GM21367 (cell line): ENCODE results near the gene JAK2.
"Not testable (repeated sequence)": the region's sequence is repeated elsewhere in the genome, so short reads cannot be mapped to it uniquely, and the experiment has no call there.

Source experiments
- ATAC-seq: cut with Tn5 transposase; IDR thresholded peaks from one replicate; pipeline ENCODE4 v1.9.1; 2021; ENCODE audit not compliant: unreplicated experiment

JAK2 gene

GRCh38 chr9:4980086-4980727 is 4.9 kb upstream of the JAK2 start:
- no peak for ATAC-seq

GRCh38 chr9:4982721-4983482 is 2.2 kb upstream of the JAK2 start:
- no peak for ATAC-seq

- no peak for ATAC-seq
These were observed 1.4 kb upstream of the JAK2 start for GRCh38 chr9:4983601-4984165.

GRCh38 chr9:4984171-4984620 is 876 bp upstream of the JAK2 start:
- peak; percentile 1 for ATAC-seq

- peak; percentile 14 for ATAC-seq
These were observed 554 bp downstream of the JAK2 start for GRCh38 chr9:4985386-4986266.

GRCh38 chr9:4986296-4986695 is 1.2 kb downstream of the JAK2 start:
- no peak for ATAC-seq

GRCh38 chr9:4986783-4987182 is 1.7 kb downstream of the JAK2 start:
- no peak for ATAC-seq

- ATAC-seq, result no peak
These were observed 2.9 kb downstream of the JAK2 start for GRCh38 chr9:4987961-4988421.

- ATAC-seq, result no peak
These were observed 7.8 kb downstream of the JAK2 start for GRCh38 chr9:4992872-4993271.

GRCh38 chr9:4994166-4994890 is 9.3 kb downstream of the JAK2 start:
- ATAC-seq, result no peak

- no peak for ATAC-seq
These were observed 12.1 kb downstream of the JAK2 start for GRCh38 chr9:4997196-4997595.

- no peak for ATAC-seq
These were observed 12.6 kb downstream of the JAK2 start for GRCh38 chr9:4997631-4998030.

GRCh38 chr9:5002811-5003210 is 17.7 kb downstream of the JAK2 start:
- ATAC-seq, result no peak

- ATAC-seq, result no peak
These were observed 19.4 kb downstream of the JAK2 start for GRCh38 chr9:5004481-5004880.

- ATAC-seq, result no peak
These were observed 23.1 kb downstream of the JAK2 start for GRCh38 chr9:5008202-5008601.

- no peak for ATAC-seq
These were observed 28.3 kb downstream of the JAK2 start for GRCh38 chr9:5013374-5013773.

- no peak for ATAC-seq
These were observed 30.9 kb downstream of the JAK2 start for GRCh38 chr9:5015934-5016333.

- ATAC-seq, result no peak
These were observed 40.3 kb downstream of the JAK2 start for GRCh38 chr9:5025416-5025815.

GRCh38 chr9:5031941-5032340 is 46.9 kb downstream of the JAK2 start:
- ATAC-seq, result not testable (repeated sequence)

GRCh38 chr9:5040730-5041389 is 55.8 kb downstream of the JAK2 start:
- ATAC-seq, result no peak
